ENCODE results near the gene UAP1L1.

The UAP1L1 gene

DNA sequence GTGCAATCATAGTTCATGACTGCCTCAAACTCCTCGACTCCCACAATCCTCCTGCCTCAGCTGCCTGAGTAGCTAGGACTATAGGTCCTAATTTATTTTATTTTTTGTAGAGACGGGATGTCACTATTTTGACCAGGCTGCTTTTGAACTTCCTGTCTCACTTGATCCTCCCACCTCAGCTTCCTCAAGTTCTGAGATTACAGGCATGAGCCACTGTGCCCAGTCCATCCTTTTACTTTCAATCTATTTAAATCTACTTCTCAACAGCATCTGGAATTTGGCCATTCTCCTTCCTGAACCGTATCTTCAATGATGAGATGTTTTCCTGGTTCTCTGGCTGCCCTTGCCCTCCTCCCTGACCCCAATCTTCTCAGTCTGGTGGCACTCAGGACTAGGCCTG is 49.5 kb downstream of the UAP1L1 start:
- in situ Hi-C loops (cut with MboI; ENCODE audit: low sequenced_read_pairs): no loop called here

GRCh38 chr9:137127301-137128157 is 50.2 kb downstream of the UAP1L1 start:
- in situ Hi-C loops (cut with MboI; ENCODE audit: low sequenced_read_pairs): no loop called here

DNA sequence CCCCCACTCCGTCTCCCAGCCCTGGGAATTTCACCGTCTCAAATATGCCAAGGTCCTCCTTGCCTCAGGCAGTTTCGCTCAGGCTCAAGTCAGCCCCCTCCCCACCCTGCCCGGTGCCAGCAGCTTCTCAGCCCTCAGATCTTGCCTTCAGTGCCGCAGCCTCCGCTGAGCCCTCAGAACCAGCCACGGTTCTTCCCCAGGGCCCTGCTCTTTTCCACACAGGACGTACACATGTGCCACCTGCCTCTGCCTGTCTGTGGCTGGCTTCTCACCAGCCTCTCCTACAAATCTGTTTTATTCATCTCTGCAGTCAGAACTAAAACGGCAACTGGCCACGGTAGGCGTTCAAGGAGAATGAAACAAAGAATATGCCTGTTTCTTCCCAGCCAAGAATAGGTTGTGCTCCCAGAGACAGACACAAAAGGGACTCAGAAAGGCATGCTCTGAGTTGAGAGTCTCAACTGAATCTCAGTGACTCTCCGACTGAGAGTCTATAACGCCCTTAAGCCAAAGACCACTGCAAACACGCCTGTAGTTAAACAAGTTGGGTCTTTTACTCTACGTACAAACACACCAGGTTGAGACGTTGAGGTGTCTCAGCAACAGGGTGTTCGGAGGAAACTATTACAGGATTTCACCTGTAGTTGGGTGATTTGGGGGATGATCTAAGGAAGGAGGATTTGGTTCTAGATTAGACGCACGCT is 51.0 kb downstream of the UAP1L1 start:
- in situ Hi-C loops (cut with MboI; ENCODE audit: low sequenced_read_pairs): no loop called here

DNA sequence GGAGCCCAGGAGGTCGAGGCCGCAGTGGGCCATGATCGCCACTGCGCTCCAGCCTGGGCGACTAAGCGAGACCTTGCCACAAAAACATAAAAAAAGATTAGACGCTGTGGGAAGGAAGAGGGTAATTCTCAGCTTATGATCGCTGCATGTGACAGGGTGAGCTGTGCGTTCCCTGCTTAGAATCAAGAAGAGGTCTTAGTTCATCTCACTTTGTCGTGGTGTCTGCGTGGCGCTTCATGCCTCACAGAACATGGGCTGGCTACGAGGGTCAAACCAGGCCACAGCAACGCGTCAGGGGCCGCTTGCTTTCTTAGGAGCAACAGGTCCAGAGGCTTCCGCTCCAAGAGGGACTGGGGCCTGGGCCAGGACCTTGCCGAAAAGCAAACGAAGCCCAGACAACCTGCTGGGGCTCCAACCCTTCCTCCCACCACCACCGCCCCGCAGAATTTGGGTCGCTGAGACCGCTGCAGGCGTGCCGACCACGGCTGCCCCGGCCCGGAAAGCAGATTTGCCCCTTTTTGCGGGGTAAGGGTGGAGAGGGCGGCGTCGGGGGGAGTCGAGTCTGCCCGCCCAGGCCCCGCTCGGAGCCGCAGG is 51.6 kb downstream of the UAP1L1 start:
- in situ Hi-C loops (cut with MboI; ENCODE audit: low sequenced_read_pairs): no loop called here

DNA sequence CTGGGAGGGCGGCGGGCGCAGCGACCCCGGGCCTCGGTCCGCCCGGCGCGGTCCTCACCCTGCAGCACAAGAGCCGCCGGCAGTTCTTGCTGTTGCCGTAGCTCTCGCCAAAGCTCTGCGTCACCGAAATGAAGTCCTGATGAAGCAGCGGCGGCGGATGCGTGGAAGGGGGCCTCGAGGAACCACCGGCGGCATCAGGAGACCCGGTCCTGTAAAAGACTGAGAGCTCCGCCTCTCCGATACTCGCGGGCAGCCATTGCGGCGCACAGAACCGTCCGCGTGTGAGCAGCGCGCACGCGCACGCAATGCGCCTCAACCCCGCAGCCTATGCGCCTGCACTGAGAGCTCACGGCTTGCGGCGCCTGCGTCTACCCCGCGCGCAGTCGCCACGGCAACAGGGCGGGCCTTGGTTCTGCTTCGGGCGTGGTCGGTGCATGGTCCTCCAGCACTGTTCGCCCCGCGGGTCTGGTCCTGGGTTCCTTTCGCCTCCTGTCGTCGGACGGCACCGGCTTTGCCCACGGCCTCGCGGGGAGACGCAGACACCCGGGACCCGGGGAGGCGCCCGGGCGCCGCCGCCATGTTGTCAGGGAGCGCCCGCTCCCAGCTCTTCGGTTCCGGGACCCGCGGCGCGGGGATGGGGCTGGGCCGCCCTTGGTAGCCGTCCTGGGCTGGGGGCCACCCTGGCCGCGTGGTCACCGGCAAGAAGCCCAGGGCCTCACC is 52.3 kb downstream of the UAP1L1 start:
- in situ Hi-C loops (cut with MboI; ENCODE audit: low sequenced_read_pairs): no loop called here

GRCh38 chr9:137130176-137130755 is 52.9 kb downstream of the UAP1L1 start:
- in situ Hi-C loops (cut with MboI; ENCODE audit: low sequenced_read_pairs): no loop called here
